Muscle of arm (tissue), 12 donors: ENCODE measurements around the gene IL31RA. TPM values are rescaled to one million over a fixed set of nuclear protein-coding genes. Genes with fewer than 3 reads are reported as not detected.

Source experiments
- polyA plus RNA-seq, 12 donors: library from polyadenylated mRNA; unstranded; fragments of 120-200 nt; gene quantifications; one replicate each; pipeline ENCODE4 v1.2.1, GENCODE V29; 2013; ENCODE audit not compliant: insufficient read length in 12 of 12

The IL31RA gene
- polyA plus RNA-seq, 12 donors = 0.45 to 2.3 (median 0.99) TPM; not detected in 2

Other genes starting within 250 kb of the IL31RA start
- gene SLC38A9, start 139.0 kb upstream of the IL31RA start, polyA plus RNA-seq = 10 to 100 TPM in 11 of 12 donors, not detected in 1; 12.6 to 21.6 (median 15.1) TPM
- under 1 TPM in 6 of 12 donors, not detected in 6; 0.05 to 0.36 (median 0.19) TPM for gene DDX4, start 113.3 kb upstream of the IL31RA start, polyA plus RNA-seq
- 100 to 1,000 TPM in 2 of 12 donors, 10 to 100 TPM in 9, not detected in 1; 55.6 to 131 (median 78.7) TPM for gene IL6ST, start 143.6 kb downstream of the IL31RA start, polyA plus RNA-seq